ENCODE results near the gene ALDH1L1.

Gene ALDH1L1

GRCh38 chr3:126124896-126125295 is 55.5 kb downstream of the ALDH1L1 start:
- no peak overlapping the region for H3K4me3 ChIP-seq (ENCODE audit: low read depth in 1 of 2, low read length in 1 of 2)
- H3K27ac ChIP-seq: no peak overlapping the region
- no peak for TF ChIP-seq CTCF (IDR thresholded peaks at IDR 0.05)
- H3K27me3 ChIP-seq: peaks cover 13% of the 10 kb centered on the region
- H3K4me1 ChIP-seq (ENCODE audit: control insufficient read depth in 1 of 2, insufficient read depth in 1 of 2, low read depth in 1 of 2, low read length in 1 of 2): no peaks in the 10 kb centered on the region
- no peaks in the 10 kb centered on the region for H3K36me3 ChIP-seq
- H3K9me3 ChIP-seq: no peaks in the 10 kb centered on the region

- Histone ChIP-seq H3K4me1 (ENCODE audit: control insufficient read depth in 1 of 2, insufficient read depth in 1 of 2, low read depth in 1 of 2, low read length in 1 of 2) (no peaks in the 10 kb centered on the region), H3K4me3 (ENCODE audit: low read depth in 1 of 2, low read length in 1 of 2) (no peak overlapping the region), H3K27me3 (peaks cover 9% of the 10 kb centered on the region), H3K36me3 (no peaks in the 10 kb centered on the region), H3K27ac (no peak overlapping the region), H3K9me3 (no peaks in the 10 kb centered on the region)
- TF ChIP-seq CTCF (IDR thresholded peaks at IDR 0.05): no peak
These were observed 56.1 kb downstream of the ALDH1L1 start for GRCh38 chr3:126124148-126124868.

- H3K36me3 ChIP-seq: no peaks in the 10 kb centered on the region
- no peaks in the 10 kb centered on the region for H3K4me1 ChIP-seq (ENCODE audit: control insufficient read depth in 1 of 2, insufficient read depth in 1 of 2, low read depth in 1 of 2, low read length in 1 of 2)
- H3K27me3 ChIP-seq: peaks cover 7% of the 10 kb centered on the region
- no peak overlapping the region for H3K4me3 ChIP-seq (ENCODE audit: low read depth in 1 of 2, low read length in 1 of 2)
- no peaks in the 10 kb centered on the region for H3K9me3 ChIP-seq
- no peak overlapping the region for H3K27ac ChIP-seq
- TF ChIP-seq CTCF (IDR thresholded peaks at IDR 0.05): no peak
These were observed 58.8 kb downstream of the ALDH1L1 start for GRCh38 chr3:126121632-126122031.

GRCh38 chr3:126121074-126121473 is 59.3 kb downstream of the ALDH1L1 start:
- Histone ChIP-seq H3K27me3 (peaks cover 7% of the 10 kb centered on the region), H3K36me3 (no peaks in the 10 kb centered on the region), H3K9me3 (no peaks in the 10 kb centered on the region), H3K27ac (no peak overlapping the region), H3K4me3 (ENCODE audit: low read depth in 1 of 2, low read length in 1 of 2) (no peak overlapping the region), H3K4me1 (ENCODE audit: control insufficient read depth in 1 of 2, insufficient read depth in 1 of 2, low read depth in 1 of 2, low read length in 1 of 2) (no peaks in the 10 kb centered on the region)
- TF ChIP-seq CTCF (IDR thresholded peaks at IDR 0.05): no peak

GRCh38 chr3:126119976-126120375 is 60.4 kb downstream of the ALDH1L1 start:
- Histone ChIP-seq H3K9me3 (no peaks in the 10 kb centered on the region), H3K4me1 (ENCODE audit: control insufficient read depth in 1 of 2, insufficient read depth in 1 of 2, low read depth in 1 of 2, low read length in 1 of 2) (no peaks in the 10 kb centered on the region), H3K27ac (no peak overlapping the region), H3K36me3 (no peaks in the 10 kb centered on the region), H3K4me3 (ENCODE audit: low read depth in 1 of 2, low read length in 1 of 2) (no peak overlapping the region), H3K27me3 (peaks cover 7% of the 10 kb centered on the region)
- no peak for TF ChIP-seq CTCF (IDR thresholded peaks at IDR 0.05)

Measured in neutrophil (primary cell).